ENCODE measurements around the gene PFKFB3.
A peak's percentile ranks its signal among the peaks of the same experiment; 100 is the strongest.
"Not testable (repeated sequence)": the region's sequence is repeated elsewhere in the genome, so short reads cannot be mapped to it uniquely, and the experiment has no call there.

Gene PFKFB3

DNA sequence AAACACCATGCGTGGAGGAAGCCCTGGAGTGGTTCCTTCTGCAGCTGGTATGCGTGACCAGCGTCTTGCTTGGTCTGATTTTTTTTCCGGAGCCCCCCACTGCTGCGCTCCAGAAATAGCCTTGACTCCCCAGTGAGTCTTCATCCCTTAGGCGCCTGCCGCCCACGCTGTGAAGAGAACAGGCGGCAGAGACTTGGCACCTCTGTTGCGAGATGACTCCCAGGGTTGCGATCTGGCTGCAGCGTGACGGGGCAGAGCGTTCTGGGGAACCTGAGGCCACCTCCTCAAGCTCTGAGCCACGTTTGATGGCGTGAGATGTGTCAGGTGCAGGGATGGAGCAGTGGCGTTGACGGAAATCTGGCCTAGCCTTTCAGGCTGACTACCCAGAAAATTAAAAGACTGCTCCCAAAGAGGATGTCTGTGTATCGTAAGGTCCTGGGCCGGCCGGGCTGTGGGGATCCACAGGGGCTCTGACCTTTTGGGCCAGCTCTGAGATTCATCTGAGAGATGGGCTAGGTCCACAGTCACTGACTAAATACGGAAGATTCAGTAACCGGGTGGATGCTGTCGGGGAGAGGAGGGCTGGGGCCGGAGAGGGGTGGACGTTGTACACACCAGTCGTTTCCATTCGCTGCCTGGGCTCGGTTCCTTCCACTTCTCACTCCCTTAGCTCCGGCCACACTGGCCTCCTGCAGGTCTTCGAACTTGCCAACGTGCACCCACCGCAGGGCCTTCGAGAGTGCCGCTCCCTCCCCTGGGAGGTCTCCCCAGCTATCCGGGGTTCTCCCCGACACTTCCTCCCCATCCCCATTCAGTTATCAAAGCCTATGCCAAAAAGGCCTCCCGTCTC, 33.8 kb downstream of the PFKFB3 start:
- Histone ChIP-seq H3K9me3 (replicated peaks; ENCODE audit: insufficient read depth, low read length) (no peaks in the 10 kb centered on the region), H3K4me3 (ENCODE audit: low read length) (no peak overlapping the region), H3K36me3 (replicated peaks; ENCODE audit: insufficient read depth, low read length) (no peaks in the 10 kb centered on the region), H2AFZ (ENCODE audit: low read length) (no peak overlapping the region), H3K27ac (ENCODE audit: low read length) (no peak overlapping the region), H4K20me1 (ENCODE audit: insufficient read depth, low read length) (no peaks in the 10 kb centered on the region), H3K9ac (ENCODE audit: low read length) (no peak overlapping the region), H3K4me1 (ENCODE audit: low read length) (peaks cover 6% of the 10 kb centered on the region), H3F3A (ENCODE audit: insufficient read depth, low read length) (no peaks in the 10 kb centered on the region; the same call in 1 of the 2 replicates), H3K27me3 (replicated peaks; ENCODE audit: insufficient read depth, low read length) (no peaks in the 10 kb centered on the region), H3K9me2 (replicated peaks; ENCODE audit: insufficient read depth, low read length) (no peaks in the 10 kb centered on the region), H3K79me2 (ENCODE audit: low read length) (no peaks in the 10 kb centered on the region), H3K4me2 (ENCODE audit: low read depth, low read length) (no peak overlapping the region)
- DNase-seq = no peak
- TF ChIP-seq EZH2phosphoT487 (IDR thresholded peaks at IDR 0.05; ENCODE audit: low read length) (no peak), EZH2 (optimal IDR thresholded peaks at IDR 0.05; ENCODE audit: low read depth, low read length) (no peak)
- TF ChIP-seq, protein P1, sequence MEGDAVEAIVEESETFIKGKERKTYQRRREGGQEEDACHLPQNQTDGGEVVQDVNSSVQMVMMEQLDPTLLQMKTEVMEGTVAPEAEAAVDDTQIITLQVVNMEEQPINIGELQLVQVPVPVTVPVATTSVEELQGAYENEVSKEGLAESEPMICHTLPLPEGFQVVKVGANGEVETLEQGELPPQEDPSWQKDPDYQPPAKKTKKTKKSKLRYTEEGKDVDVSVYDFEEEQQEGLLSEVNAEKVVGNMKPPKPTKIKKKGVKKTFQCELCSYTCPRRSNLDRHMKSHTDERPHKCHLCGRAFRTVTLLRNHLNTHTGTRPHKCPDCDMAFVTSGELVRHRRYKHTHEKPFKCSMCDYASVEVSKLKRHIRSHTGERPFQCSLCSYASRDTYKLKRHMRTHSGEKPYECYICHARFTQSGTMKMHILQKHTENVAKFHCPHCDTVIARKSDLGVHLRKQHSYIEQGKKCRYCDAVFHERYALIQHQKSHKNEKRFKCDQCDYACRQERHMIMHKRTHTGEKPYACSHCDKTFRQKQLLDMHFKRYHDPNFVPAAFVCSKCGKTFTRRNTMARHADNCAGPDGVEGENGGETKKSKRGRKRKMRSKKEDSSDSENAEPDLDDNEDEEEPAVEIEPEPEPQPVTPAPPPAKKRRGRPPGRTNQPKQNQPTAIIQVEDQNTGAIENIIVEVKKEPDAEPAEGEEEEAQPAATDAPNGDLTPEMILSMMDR (IDR thresholded peaks at IDR 0.05; ENCODE audit: low read length) = no peak

DNA sequence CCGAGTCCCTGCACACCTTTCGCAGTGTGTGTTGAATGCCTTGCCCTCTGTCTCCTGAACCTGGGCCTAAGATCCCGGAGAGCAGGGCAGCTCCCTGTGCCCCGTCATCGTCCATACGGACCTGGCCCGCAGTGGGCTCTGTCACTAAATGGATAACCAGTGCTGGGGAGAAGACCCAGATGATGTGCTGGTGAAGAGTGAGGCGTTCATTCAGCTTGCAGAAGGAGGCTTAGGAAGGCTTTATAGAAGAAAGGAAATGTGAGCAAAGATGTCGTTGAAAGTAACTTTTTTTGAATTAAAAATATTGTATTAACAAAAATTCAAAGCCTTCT, 34.4 kb downstream of the PFKFB3 start:
- TF ChIP-seq, protein P1 (IDR thresholded peaks at IDR 0.05; ENCODE audit: low read length) = no peak
- TF ChIP-seq EZH2 (optimal IDR thresholded peaks at IDR 0.05; ENCODE audit: low read depth, low read length) = no peak
- no peak for TF ChIP-seq EZH2phosphoT487 (IDR thresholded peaks at IDR 0.05; ENCODE audit: low read length)
- no peak for DNase-seq
- no peak overlapping the region for H2AFZ ChIP-seq (ENCODE audit: low read length)

DNA sequence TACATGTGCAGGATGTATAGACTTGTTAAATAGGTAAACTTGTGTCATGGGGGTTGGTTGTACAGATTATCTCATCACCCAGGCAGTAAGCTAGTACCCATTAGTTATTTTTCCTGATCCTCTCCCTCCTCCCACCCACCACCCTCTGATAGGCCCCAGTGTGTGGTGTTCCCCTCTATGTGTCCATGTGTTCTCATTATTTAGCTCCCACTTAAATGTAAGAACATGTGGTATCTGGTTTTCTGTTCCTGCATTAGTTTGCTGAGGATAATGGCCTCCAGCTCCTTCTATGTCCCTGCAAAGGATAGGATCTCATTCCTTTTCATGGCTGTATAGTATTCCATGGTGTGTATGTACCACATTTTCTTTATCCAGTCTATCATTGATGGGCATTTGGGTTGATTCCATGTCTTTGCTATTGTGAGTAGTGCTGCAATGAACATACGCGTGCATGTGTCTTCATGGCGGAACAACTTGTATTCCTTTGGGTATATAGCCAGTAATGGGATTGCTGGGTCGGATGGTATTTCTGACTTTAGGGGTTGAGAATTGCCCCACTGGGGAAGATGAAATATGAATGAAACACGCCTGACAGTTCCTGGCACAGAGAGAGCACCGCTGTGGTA, 36.0 kb downstream of the PFKFB3 start:
- H3K9me3 ChIP-seq (replicated peaks; ENCODE audit: insufficient read depth, low read length); H3K27me3 ChIP-seq (replicated peaks; ENCODE audit: insufficient read depth, low read length); H3K36me3 ChIP-seq (replicated peaks; ENCODE audit: insufficient read depth, low read length); H4K20me1 ChIP-seq (ENCODE audit: insufficient read depth, low read length); H3K4me1 ChIP-seq (ENCODE audit: low read length); H3K79me2 ChIP-seq (ENCODE audit: low read length); DNase-seq; H3K9me2 ChIP-seq (replicated peaks; ENCODE audit: insufficient read depth, low read length); H3K27ac ChIP-seq (ENCODE audit: low read length); H3K4me3 ChIP-seq (ENCODE audit: low read length); H3K9ac ChIP-seq (ENCODE audit: low read length); H2AFZ ChIP-seq (ENCODE audit: low read length); H3F3A ChIP-seq (ENCODE audit: insufficient read depth, low read length): not testable (repeated sequence)
- peak overlapping the region; percentile 12; the same call in 1 of the 2 replicates for H3K4me2 ChIP-seq (ENCODE audit: low read depth, low read length)

More for the DNA sequence above, 34.4 kb downstream of the PFKFB3 start:
- no peaks in the 10 kb centered on the region for H3K27me3 ChIP-seq (replicated peaks; ENCODE audit: insufficient read depth, low read length)
- H3F3A ChIP-seq (ENCODE audit: insufficient read depth, low read length) = no peaks in the 10 kb centered on the region; the same call in 1 of the 2 replicates
- no peaks in the 10 kb centered on the region for H3K36me3 ChIP-seq (replicated peaks; ENCODE audit: insufficient read depth, low read length)
- no peaks in the 10 kb centered on the region for H4K20me1 ChIP-seq (ENCODE audit: insufficient read depth, low read length)
- H3K9me2 ChIP-seq (replicated peaks; ENCODE audit: insufficient read depth, low read length) = no peaks in the 10 kb centered on the region
- no peaks in the 10 kb centered on the region for H3K9me3 ChIP-seq (replicated peaks; ENCODE audit: insufficient read depth, low read length)
- H3K4me3 ChIP-seq (ENCODE audit: low read length) = no peak overlapping the region
- H3K9ac ChIP-seq (ENCODE audit: low read length) = no peak overlapping the region
- no peak overlapping the region for H3K27ac ChIP-seq (ENCODE audit: low read length)
- H3K79me2 ChIP-seq (ENCODE audit: low read length) = no peaks in the 10 kb centered on the region
- no peak overlapping the region for H3K4me2 ChIP-seq (ENCODE audit: low read depth, low read length)
- peaks cover 6% of the 10 kb centered on the region for H3K4me1 ChIP-seq (ENCODE audit: low read length)
